Smooth muscle cell (in vitro differentiated cells): ENCODE measurements around the gene MCHR1. TPM values are rescaled to one million over a fixed set of nuclear protein-coding genes. Genes with fewer than 3 reads are reported as not detected.
A peak's percentile ranks its signal among the peaks of the same experiment; 100 is the strongest.

Experiments
- DNase-seq: peaks from one replicate; lab custom pipeline; 2025; ENCODE audit not compliant: unreplicated experiment; lab: John Stamatoyannopoulos, UW
- H2AFZ ChIP-seq: fragments of 200-600 bp; sonication (generic); 2 replicates; pipeline ENCODE4 v1.6.0; 2016; ENCODE audit warnings: antibody characterized with exemption, low read depth, mild to moderate bottlenecking
- H3F3A ChIP-seq: fragments of 200-600 bp; sonication (generic); 2 replicates; pipeline ENCODE4 v1.6.0; 2017; ENCODE audit warnings: antibody characterized with exemption, low read depth
- H3K27ac ChIP-seq: fragments of 200-600 bp; sonication (generic); 2 replicates; pipeline ENCODE4 v1.5.1; 2016; ENCODE audit warnings: low read depth, mild to moderate bottlenecking
- H3K27me3 ChIP-seq: fragments of 200-600 bp; sonication (generic); 2 replicates; pipeline ENCODE4 v1.6.1; 2016; ENCODE audit warnings: low read depth, mild to moderate bottlenecking
- H3K36me3 ChIP-seq: fragments of 200-600 bp; sonication (generic); 2 replicates; pipeline ENCODE4 v1.5.1; 2016; ENCODE audit warnings: low read depth
- H3K4me1 ChIP-seq: fragments of 200-600 bp; sonication (generic); 2 replicates; pipeline ENCODE4 v1.5.1; 2016; ENCODE audit warnings: low read depth
- H3K4me2 ChIP-seq: fragments of 200-600 bp; sonication (generic); 2 replicates; pipeline ENCODE4 v1.6.0; 2016; ENCODE audit warnings: mild to moderate bottlenecking
- H3K4me3 ChIP-seq: fragments of 200-600 bp; sonication (generic); 2 replicates; pipeline ENCODE4 v1.5.1; 2016; ENCODE audit warnings: mild to moderate bottlenecking
- H3K79me2 ChIP-seq: fragments of 200-600 bp; sonication (generic); 2 replicates; pipeline ENCODE4 v1.6.0; 2016; ENCODE audit warnings: low read depth, mild to moderate bottlenecking
- H3K9ac ChIP-seq: fragments of 200-600 bp; sonication (generic); 2 replicates; pipeline ENCODE4 v1.6.0; 2016; ENCODE audit warnings: low read depth
- H3K9me3 ChIP-seq: fragments of 200-600 bp; sonication (generic); replicated peaks from 2 replicates; pipeline ENCODE4 v1.5.1; 2016; ENCODE audit warnings: low read depth
- H4K20me1 ChIP-seq: fragments of 200-600 bp; sonication (generic); 2 replicates; pipeline ENCODE4 v1.6.0; 2016; ENCODE audit warnings: low read depth
- CTCF ChIP-seq: fragments of 200-600 bp; sonication (generic); IDR thresholded peaks from 2 replicates; pipeline ENCODE4 v1.5.1; 2017; ENCODE audit warnings: borderline replicate concordance, mild to moderate bottlenecking, antibody characterized with exemption; ENCODE audit not compliant: insufficient read depth, poor library complexity, severe bottlenecking
- WGBS: methylation state at CpG from one replicate; pipeline ENCODE4 v1.1.7; 2016; ENCODE audit warnings: low lambda C conversion rate; 5-methylcytosine and 5-hydroxymethylcytosine counted together
- polyA plus RNA-seq: library from polyadenylated mRNA; unstranded; fragments of >200 nt; fragmentation: Nextera tagmentation; extraction: Ambion mirVana; gene quantifications from 2 replicates; pipeline ENCODE4 v1.2.1, GENCODE V29; 2016
- total RNA-seq: library from RNA; depleted of rRNA; stranded (reverse); fragments of >200 nt; gene quantifications from 2 replicates; pipeline ENCODE4 v1.2.3, GENCODE V29; 2014

MCHR1 gene
- total and polyA plus RNA-seq, 2 experiments from 2014 or later = 18.9 to 24.6 TPM

- Histone ChIP-seq H3K4me3 (peak overlapping the region; percentile 46), H3K4me2 (peak overlapping the region; percentile 79), H3K36me3 (no peaks in the 10 kb centered on the region), H3K9ac (peak overlapping the region; percentile 94), H3K4me1 (peaks cover 23% of the 10 kb centered on the region), H2AFZ (no peak overlapping the region), H3K79me2 (no peaks in the 10 kb centered on the region), H3K27me3 (no peaks in the 10 kb centered on the region), H3F3A (peaks cover 22% of the 10 kb centered on the region), H4K20me1 (no peaks in the 10 kb centered on the region), H3K9me3 (no peaks in the 10 kb centered on the region), H3K27ac (peak overlapping the region; percentile 98)
- WGBS = 86% methylated on average over 2 of the region's 2 CpGs
- TF ChIP-seq CTCF = no peak
- no peak for DNase-seq
These were observed 28.2 kb upstream of the MCHR1 start for GRCh38 chr22:40651057-40651456.

- Histone ChIP-seq H2AFZ (peak overlapping the region; percentile 67), H3K4me2 (peak overlapping the region; percentile 79), H3K9me3 (no peaks in the 10 kb centered on the region), H3K27me3 (no peaks in the 10 kb centered on the region), H3K4me1 (peaks cover 20% of the 10 kb centered on the region), H3K27ac (peak overlapping the region; percentile 98), H4K20me1 (no peaks in the 10 kb centered on the region), H3K36me3 (no peaks in the 10 kb centered on the region), H3K4me3 (peak overlapping the region; percentile 46), H3K9ac (peak overlapping the region; percentile 94), H3K79me2 (no peaks in the 10 kb centered on the region), H3F3A (peaks cover 22% of the 10 kb centered on the region)
- 30% methylated on average over 33 of the region's 33 CpGs for WGBS
- TF ChIP-seq CTCF = no peak
- peak; percentile 98 for DNase-seq
These were observed 27.5 kb upstream of the MCHR1 start for GRCh38 chr22:40651563-40652501.

- no peak for DNase-seq
- Histone ChIP-seq H3K79me2 (no peaks in the 10 kb centered on the region), H3K4me1 (peaks cover 20% of the 10 kb centered on the region), H3K9ac (peak overlapping the region; percentile 94), H3K9me3 (no peaks in the 10 kb centered on the region), H3K27me3 (no peaks in the 10 kb centered on the region), H3K27ac (peak overlapping the region; percentile 98), H2AFZ (no peak overlapping the region), H3K4me3 (no peak overlapping the region), H3F3A (peaks cover 22% of the 10 kb centered on the region), H3K36me3 (no peaks in the 10 kb centered on the region), H3K4me2 (no peak overlapping the region), H4K20me1 (no peaks in the 10 kb centered on the region)
- TF ChIP-seq CTCF = no peak
- WGBS = 99% methylated on average over 9 of the region's 9 CpGs
These were observed 25.9 kb upstream of the MCHR1 start for GRCh38 chr22:40653361-40653760.
